ENCODE data around the gene BCL2L1. TPM values are rescaled to one million over a fixed set of nuclear protein-coding genes. Genes with fewer than 3 reads are reported as not detected.
A peak's percentile ranks its signal among the peaks of the same experiment; 100 is the strongest.

Gene BCL2L1
- total and polyA plus RNA-seq, 10 donors: 18.7 to 167 (median 87.6) TPM

DNA sequence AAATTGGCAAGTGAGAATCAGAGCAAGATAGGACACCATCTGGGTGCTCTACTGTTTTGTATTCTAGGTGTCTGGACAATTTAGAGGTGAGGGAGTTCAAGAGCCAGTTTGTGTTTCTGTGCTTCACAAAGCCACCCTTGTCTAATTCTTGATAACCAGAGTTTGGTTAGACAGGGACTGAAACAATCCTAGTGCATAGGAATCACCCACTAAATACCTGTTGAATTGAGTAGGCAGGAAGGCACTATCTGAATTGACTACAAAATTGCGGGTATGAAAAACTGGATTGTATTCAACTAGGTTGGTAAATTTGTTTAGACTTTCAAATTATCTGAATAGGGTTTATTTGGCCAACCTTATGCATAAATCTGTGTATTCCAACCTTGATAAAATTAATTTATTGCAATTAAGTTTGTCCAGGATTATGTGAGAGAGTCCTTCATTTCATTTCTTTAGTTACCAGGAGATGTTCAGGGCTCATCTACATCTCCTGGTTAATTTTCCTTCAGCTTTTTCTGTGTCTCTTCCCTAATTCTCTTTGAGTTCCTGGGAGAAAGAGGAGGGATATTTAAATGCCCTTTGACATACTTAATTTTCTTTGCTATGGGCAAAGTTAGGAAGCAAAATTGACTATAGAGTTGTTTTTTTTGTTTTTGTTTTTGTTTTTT lies 18.1 kb upstream of the BCL2L1 start:
- Histone ChIP-seq H3K4me3 (peak overlapping the region in 2 of 8 donors; percentile 90 to 98), H3K36me3 (no peaks in the 10 kb centered on the region), H3K27me3 (replicated peaks in 1 of 7) (no peaks in the 10 kb centered on the region), H3K27ac (no peak overlapping the region), H3K9me3 (no peaks in the 10 kb centered on the region), H3K4me1 (peaks cover 4 to 39% (median 13%) of the 10 kb centered on the region in 6 donors)
- WGBS, 5 donors: 57 to 84% (median 75%) methylated on average over 1 of the region's 1 CpG
- no peak for DNase-seq
- TF ChIP-seq, protein P1, sequence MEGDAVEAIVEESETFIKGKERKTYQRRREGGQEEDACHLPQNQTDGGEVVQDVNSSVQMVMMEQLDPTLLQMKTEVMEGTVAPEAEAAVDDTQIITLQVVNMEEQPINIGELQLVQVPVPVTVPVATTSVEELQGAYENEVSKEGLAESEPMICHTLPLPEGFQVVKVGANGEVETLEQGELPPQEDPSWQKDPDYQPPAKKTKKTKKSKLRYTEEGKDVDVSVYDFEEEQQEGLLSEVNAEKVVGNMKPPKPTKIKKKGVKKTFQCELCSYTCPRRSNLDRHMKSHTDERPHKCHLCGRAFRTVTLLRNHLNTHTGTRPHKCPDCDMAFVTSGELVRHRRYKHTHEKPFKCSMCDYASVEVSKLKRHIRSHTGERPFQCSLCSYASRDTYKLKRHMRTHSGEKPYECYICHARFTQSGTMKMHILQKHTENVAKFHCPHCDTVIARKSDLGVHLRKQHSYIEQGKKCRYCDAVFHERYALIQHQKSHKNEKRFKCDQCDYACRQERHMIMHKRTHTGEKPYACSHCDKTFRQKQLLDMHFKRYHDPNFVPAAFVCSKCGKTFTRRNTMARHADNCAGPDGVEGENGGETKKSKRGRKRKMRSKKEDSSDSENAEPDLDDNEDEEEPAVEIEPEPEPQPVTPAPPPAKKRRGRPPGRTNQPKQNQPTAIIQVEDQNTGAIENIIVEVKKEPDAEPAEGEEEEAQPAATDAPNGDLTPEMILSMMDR (IDR thresholded peaks at IDR 0.05 in 8 of 11, conservative IDR thresholded peaks at IDR 0.05 in 3 of 11): no peak
- TF ChIP-seq POLR2AphosphoS5 (IDR thresholded peaks at IDR 0.05) (no peak), POLR2A (IDR thresholded peaks at IDR 0.05) (no peak)
- intact Hi-C loops (cut with DNase I; ENCODE audit: low total_unique reads): no loop called here

DNA sequence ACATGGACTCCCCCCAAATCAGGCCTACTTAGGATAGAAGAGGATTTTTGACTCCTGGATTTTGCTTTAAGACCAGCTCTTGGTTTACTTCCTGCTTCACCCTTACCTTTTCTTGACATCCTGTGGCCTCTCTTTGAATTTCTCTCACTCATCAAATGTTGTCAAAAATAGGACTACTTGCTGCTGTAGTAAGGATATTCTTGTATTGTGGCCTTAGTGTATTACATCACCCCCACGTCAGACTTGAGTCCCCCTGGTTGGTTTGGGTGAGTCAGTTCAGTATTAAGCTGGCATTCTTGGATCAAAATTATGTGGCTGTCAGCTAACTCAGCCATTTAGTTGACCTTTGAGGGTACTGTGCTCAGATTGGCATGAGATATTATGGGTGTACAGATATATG lies 17.5 kb upstream of the BCL2L1 start:
- Histone ChIP-seq H3K27me3 (replicated peaks in 1 of 7) (no peaks in the 10 kb centered on the region), H3K36me3 (no peaks in the 10 kb centered on the region), H3K4me1 (peaks cover 4 to 39% (median 13%) of the 10 kb centered on the region in 6 donors), H3K9me3 (no peaks in the 10 kb centered on the region), H3K4me3 (peak overlapping the region in 3 of 8 donors; percentile 77 to 98 (median 90)), H3K27ac (no peak overlapping the region)
- no peak for TF ChIP-seq POLR2A (IDR thresholded peaks at IDR 0.05)
- no peak for TF ChIP-seq POLR2AphosphoS5 (IDR thresholded peaks at IDR 0.05)
- 0 to 7% (median 4%) methylated on average over 1 of the region's 1 CpG for WGBS, 5 donors
- intact Hi-C loops (cut with DNase I; ENCODE audit: low total_unique reads): no loop called here
- no peak for DNase-seq

DNA sequence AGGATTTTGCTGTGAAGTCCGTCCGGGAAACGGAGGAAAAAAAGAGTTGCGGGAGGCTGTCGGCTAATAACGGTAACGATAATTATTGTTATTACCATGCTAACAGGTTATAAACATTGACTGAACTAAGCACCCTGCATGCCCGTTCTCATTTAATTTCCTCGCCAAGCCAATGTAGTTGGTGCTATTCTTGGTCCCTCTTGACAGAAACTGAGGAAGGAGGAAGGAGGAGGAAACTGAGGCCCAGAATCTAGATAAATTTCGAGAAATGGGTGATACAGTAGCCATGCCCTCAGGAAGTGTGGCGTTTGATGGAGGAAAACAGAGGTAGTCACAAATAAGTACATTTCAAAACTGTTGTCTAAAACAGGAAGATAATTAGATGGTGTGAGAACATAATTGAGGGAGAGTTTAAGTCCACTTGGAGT lies 16.9 kb upstream of the BCL2L1 start:
- H3K4me3 ChIP-seq: peak overlapping the region; percentile 71 to 98 (median 88)
- intact Hi-C loops (cut with DNase I; ENCODE audit: low total_unique reads): no loop called here
- no peaks in the 10 kb centered on the region for H3K36me3 ChIP-seq
- no peaks in the 10 kb centered on the region for H3K27me3 ChIP-seq (replicated peaks in 1 of 7)
- TF ChIP-seq, protein P1 (IDR thresholded peaks at IDR 0.05 in 8 of 11, conservative IDR thresholded peaks at IDR 0.05 in 3 of 11): no peak
- no peak for TF ChIP-seq POLR2AphosphoS5 (IDR thresholded peaks at IDR 0.05)
- no peak for TF ChIP-seq POLR2A (IDR thresholded peaks at IDR 0.05)
- peaks cover 4 to 39% (median 13%) of the 10 kb centered on the region in 6 donors for H3K4me1 ChIP-seq
- H3K9me3 ChIP-seq: no peaks in the 10 kb centered on the region
- H3K27ac ChIP-seq: peak overlapping the region in 4 of 8 donors; percentile 61 to 76 (median 68)
- WGBS, 5 donors: 0 to 1% (median 0%) methylated on average over 11 of the region's 11 CpGs
- DNase-seq: no peak

DNA sequence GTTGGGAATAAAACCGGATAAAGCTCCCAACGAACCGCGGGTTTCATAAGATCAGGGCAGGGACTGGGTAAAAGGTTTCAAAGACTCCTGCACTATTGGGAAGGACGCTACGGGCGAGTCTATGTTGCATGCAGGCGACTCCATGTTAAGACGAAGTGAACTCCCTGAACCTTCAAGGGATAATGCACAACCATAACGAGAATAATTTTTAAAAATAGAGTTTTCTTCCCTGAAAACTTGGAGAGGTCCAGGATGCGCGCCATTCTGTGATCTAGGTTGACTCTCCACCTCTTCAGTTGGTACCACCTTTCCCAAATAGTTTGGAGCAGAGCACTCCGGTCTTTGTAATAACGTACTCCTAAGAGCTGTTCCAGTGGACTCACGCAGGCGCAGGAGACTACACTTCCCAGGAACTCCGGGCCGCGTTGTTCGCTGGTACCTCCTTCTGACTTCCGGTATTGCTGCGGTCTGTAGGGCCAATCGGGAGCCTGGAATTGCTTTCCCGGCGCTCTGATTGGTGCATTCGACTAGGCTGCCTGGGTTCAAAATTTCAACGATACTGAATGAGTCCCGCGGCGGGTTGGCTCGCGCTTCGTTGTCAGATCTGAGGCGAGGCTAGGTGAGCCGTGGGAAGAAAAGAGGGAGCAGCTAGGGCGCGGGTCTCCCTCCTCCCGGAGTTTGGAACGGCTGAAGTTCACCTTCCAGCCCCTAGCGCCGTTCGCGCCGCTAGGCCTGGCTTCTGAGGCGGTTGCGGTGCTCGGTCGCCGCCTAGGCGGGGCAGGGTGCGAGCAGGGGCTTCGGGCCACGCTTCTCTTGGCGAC lies 16.3 kb upstream of the BCL2L1 start, which contains the start of gene TPX2:
TPX2 (plus strand) TSS at position 562 of the 821 bp plus-strand sequence. CDS start 18,187 bp downstream, outside the sequence.
- Histone ChIP-seq H3K36me3 (no peaks in the 10 kb centered on the region), H3K9me3 (no peaks in the 10 kb centered on the region), H3K4me3 (peak within 1 kb of the TSS; percentile 71 to 98 (median 88)), H3K27ac (peak within 1 kb of the TSS in 7 of 8 donors; percentile 36 to 79 (median 70)), H3K4me1 (peaks cover 4 to 39% (median 13%) of the 10 kb centered on the region in 6 donors), H3K27me3 (replicated peaks in 1 of 7) (no peaks in the 10 kb centered on the region)
- intact Hi-C loops (cut with DNase I; ENCODE audit: low total_unique reads): no loop called here
- 1% methylated on average over 40 to 54 of the region's 54 CpGs for WGBS, 5 donors
- peak; percentile 95 for DNase-seq
- TF ChIP-seq, protein P1 (IDR thresholded peaks at IDR 0.05 in 8 of 11, conservative IDR thresholded peaks at IDR 0.05 in 3 of 11): peak in 4 of 11 experiments; percentile 9 to 36 (median 34)
- TF ChIP-seq POLR2AphosphoS5 (IDR thresholded peaks at IDR 0.05) (peak; percentile 64 to 85 (median 84)), POLR2A (IDR thresholded peaks at IDR 0.05) (no peak)
